Tibial artery (tissue), 4 donors: ENCODE measurements around the gene NRXN3.

Experiments used
- DNase-seq, 2 donors: peaks; one replicate each; pipeline ENCODE4 v3.0.0-alpha.2; 2019
- H3K27ac ChIP-seq, 2 donors: fragments of 200-600 bp; sonication (generic) in 1 of 2; 1 replicate in 1 of 2; 2 replicates in 1 of 2; pipeline ENCODE4 v1.5.1; 2018 to 2019; ENCODE audit warnings: mild to moderate bottlenecking in 1 of 2
- H3K27me3 ChIP-seq, 2 donors: fragments of 200-600 bp; sonication (generic) in 1 of 2; one replicate each; pipeline versions ENCODE4 v1.5.1 to v1.6.0; 2016 to 2019
- H3K36me3 ChIP-seq, 3 donors: fragments of 200-600 bp; sonication (generic) in 2 of 3; one replicate each; pipeline ENCODE4 v1.5.1; 2016 to 2019; ENCODE audit warnings: mild to moderate bottlenecking in 2 of 3
- H3K4me1 ChIP-seq, 4 donors: fragments of 200-600 bp; sonication (generic) in 2 of 4; 1 replicate in 3 of 4; 2 replicates in 1 of 4; pipeline ENCODE4 v1.5.1; 2016 to 2019
- H3K4me3 ChIP-seq, 2 donors: fragments of 200-600 bp; sonication (generic) in 1 of 2; 1 replicate in 1 of 2; 2 replicates in 1 of 2; pipeline ENCODE4 v1.5.1; 2018 to 2019; ENCODE audit warnings: mild to moderate bottlenecking in 2 of 2
- H3K9me3 ChIP-seq, 3 donors: fragments of 200-600 bp; sonication (generic) in 1 of 3; one replicate each; pipeline ENCODE4 v1.5.1; 2016 to 2019
- CTCF ChIP-seq, 2 experiments: fragments of 200-600 bp in 1 of 2; fragments of 450-650 bp in 1 of 2; IDR thresholded peaks; one replicate each; pipeline ENCODE4 v1.5.1; 2017 to 2019; ENCODE audit warnings: antibody characterized with exemption in 2 of 2, mild to moderate bottlenecking in 1 of 2, moderate library complexity in 1 of 2
- intact Hi-C: fragments of 100-400 bp; cut with DNase I; formaldehyde crosslinking; loops from one replicate; pipeline ENCODE4 v1.15.0; 2023; ENCODE audit warnings: low total_unique reads

The NRXN3 gene

GRCh38 chr14:78443834-78444233 is 273.7 kb downstream of the NRXN3 start:
- intact Hi-C loops: no loop called here
- H3K36me3 ChIP-seq: no peaks in the 10 kb centered on the region
- H3K4me1 ChIP-seq: no peaks in the 10 kb centered on the region
- no peak overlapping the region for H3K27ac ChIP-seq
- no peaks in the 10 kb centered on the region for H3K9me3 ChIP-seq
- DNase-seq: no peak
- no peaks in the 10 kb centered on the region for H3K27me3 ChIP-seq
- no peak for TF ChIP-seq CTCF (IDR thresholded peaks at IDR 0.05)
- H3K4me3 ChIP-seq: no peak overlapping the region

GRCh38 chr14:78445275-78445674 is 275.1 kb downstream of the NRXN3 start:
- Histone ChIP-seq H3K27ac (no peak overlapping the region), H3K4me3 (no peak overlapping the region), H3K4me1 (no peaks in the 10 kb centered on the region), H3K36me3 (no peaks in the 10 kb centered on the region), H3K9me3 (no peaks in the 10 kb centered on the region), H3K27me3 (no peaks in the 10 kb centered on the region)
- no peak for TF ChIP-seq CTCF (IDR thresholded peaks at IDR 0.05)
- intact Hi-C loops: no loop called here
- no peak for DNase-seq

- H3K27ac ChIP-seq: no peak overlapping the region
- H3K4me1 ChIP-seq: no peaks in the 10 kb centered on the region
- no peaks in the 10 kb centered on the region for H3K27me3 ChIP-seq
- H3K9me3 ChIP-seq: no peaks in the 10 kb centered on the region
- DNase-seq: no peak
- no peak overlapping the region for H3K4me3 ChIP-seq
- no peaks in the 10 kb centered on the region for H3K36me3 ChIP-seq
- TF ChIP-seq CTCF (IDR thresholded peaks at IDR 0.05): no peak
- intact Hi-C loops: no loop called here
Measured at GRCh38 chr14:78446807-78447206, 276.6 kb downstream of the NRXN3 start.

- peak in 1 of 2 experiments; percentile 18 for TF ChIP-seq CTCF (IDR thresholded peaks at IDR 0.05)
- intact Hi-C loops: no loop called here
- Histone ChIP-seq H3K36me3 (no peaks in the 10 kb centered on the region), H3K4me3 (no peak overlapping the region), H3K4me1 (no peaks in the 10 kb centered on the region), H3K27me3 (no peaks in the 10 kb centered on the region), H3K9me3 (no peaks in the 10 kb centered on the region), H3K27ac (no peak overlapping the region)
- peak in 1 of 2 donors; percentile 23 for DNase-seq
Measured at GRCh38 chr14:78448164-78449094, 278.3 kb downstream of the NRXN3 start.

- H3K4me3 ChIP-seq: no peak overlapping the region
- intact Hi-C loops: no loop called here
- H3K36me3 ChIP-seq: no peaks in the 10 kb centered on the region
- no peak overlapping the region for H3K27ac ChIP-seq
- TF ChIP-seq CTCF (IDR thresholded peaks at IDR 0.05): no peak
- no peak for DNase-seq
- no peaks in the 10 kb centered on the region for H3K4me1 ChIP-seq
- no peaks in the 10 kb centered on the region for H3K9me3 ChIP-seq
- no peaks in the 10 kb centered on the region for H3K27me3 ChIP-seq
Measured at GRCh38 chr14:78450669-78451318, 280.6 kb downstream of the NRXN3 start.
